ENCODE results near the gene C1orf53.

DNA sequence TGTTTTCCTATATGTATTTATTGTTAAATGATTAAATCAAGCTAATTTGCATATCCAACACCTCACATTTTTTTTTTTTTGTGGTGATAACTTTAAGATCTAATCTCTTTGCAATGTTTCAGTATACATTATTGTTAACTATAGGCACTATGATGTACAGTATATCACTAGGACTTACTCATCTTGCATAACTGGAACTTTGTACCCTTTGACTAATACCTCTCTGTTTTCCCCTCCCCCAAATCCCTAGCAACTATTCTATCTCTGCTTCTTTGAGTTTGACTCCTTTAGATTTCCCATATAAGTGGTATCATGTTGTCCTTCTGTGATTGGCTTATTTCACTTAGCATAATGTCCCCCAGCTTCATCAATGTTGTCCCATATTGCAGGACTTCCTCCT is 9.7 kb upstream of the C1orf53 start:
- no peak for TF ChIP-seq POLR2A (IDR thresholded peaks at IDR 0.05)
- TF ChIP-seq, protein P1, sequence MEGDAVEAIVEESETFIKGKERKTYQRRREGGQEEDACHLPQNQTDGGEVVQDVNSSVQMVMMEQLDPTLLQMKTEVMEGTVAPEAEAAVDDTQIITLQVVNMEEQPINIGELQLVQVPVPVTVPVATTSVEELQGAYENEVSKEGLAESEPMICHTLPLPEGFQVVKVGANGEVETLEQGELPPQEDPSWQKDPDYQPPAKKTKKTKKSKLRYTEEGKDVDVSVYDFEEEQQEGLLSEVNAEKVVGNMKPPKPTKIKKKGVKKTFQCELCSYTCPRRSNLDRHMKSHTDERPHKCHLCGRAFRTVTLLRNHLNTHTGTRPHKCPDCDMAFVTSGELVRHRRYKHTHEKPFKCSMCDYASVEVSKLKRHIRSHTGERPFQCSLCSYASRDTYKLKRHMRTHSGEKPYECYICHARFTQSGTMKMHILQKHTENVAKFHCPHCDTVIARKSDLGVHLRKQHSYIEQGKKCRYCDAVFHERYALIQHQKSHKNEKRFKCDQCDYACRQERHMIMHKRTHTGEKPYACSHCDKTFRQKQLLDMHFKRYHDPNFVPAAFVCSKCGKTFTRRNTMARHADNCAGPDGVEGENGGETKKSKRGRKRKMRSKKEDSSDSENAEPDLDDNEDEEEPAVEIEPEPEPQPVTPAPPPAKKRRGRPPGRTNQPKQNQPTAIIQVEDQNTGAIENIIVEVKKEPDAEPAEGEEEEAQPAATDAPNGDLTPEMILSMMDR (IDR thresholded peaks at IDR 0.05 in 4 of 5, conservative IDR thresholded peaks at IDR 0.05 in 1 of 5), result no peak
